Measurements from ENCODE around the gene GPX4.

The GPX4 gene

DNA sequence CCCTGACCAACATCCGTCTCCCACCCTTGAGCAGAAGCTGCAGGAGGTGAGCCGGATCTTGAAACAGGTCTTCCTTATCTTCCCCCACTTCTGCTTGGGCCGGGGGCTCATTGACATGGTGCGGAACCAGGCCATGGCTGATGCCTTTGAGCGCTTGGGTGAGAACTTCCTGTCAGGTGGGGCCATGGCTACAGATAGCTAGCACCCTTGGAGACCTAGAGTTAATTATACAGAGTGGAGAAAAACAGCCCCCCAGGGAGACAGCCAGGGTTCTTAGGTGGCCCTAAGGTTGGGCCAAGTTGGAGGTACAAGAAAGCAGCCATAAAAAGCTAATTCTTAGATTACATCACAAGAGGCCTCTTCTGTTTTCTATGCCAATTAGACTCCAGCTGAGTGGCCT, 45.7 kb upstream of the GPX4 start:
- in situ Hi-C loops (cut with HindIII; ENCODE audit: low sequenced_read_pairs) = no loop called here
- no peak for DNase-seq (ENCODE audit: low read depth, low spot score)

DNA sequence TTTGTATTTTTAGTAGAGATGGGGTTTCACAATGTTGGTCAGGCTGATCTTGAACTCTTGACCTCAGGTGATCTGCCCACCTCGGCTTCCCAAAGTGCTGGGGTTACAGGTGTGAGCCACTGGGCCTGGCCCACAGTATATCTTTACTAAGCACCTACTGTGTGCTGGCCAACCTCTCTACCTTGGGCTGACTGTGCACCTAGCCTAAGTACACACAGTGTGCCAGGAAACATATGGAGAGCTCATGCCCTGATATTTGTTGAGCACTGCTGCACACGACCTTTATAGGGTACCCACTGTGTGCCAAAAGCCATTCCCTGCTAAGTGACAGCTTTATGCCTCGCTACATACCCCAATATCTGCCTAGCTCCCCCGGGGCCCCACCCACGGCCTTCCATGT, 43.1 kb upstream of the GPX4 start:
- no peak overlapping the region for H3K4me3 ChIP-seq (ENCODE audit: low read depth, low read length)
- DNase-seq (ENCODE audit: low read depth, low spot score) = no peak
- TF ChIP-seq, protein P1, sequence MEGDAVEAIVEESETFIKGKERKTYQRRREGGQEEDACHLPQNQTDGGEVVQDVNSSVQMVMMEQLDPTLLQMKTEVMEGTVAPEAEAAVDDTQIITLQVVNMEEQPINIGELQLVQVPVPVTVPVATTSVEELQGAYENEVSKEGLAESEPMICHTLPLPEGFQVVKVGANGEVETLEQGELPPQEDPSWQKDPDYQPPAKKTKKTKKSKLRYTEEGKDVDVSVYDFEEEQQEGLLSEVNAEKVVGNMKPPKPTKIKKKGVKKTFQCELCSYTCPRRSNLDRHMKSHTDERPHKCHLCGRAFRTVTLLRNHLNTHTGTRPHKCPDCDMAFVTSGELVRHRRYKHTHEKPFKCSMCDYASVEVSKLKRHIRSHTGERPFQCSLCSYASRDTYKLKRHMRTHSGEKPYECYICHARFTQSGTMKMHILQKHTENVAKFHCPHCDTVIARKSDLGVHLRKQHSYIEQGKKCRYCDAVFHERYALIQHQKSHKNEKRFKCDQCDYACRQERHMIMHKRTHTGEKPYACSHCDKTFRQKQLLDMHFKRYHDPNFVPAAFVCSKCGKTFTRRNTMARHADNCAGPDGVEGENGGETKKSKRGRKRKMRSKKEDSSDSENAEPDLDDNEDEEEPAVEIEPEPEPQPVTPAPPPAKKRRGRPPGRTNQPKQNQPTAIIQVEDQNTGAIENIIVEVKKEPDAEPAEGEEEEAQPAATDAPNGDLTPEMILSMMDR (IDR thresholded peaks at IDR 0.05; ENCODE audit: low read depth, low read length) = no peak
- in situ Hi-C loops (cut with HindIII; ENCODE audit: low sequenced_read_pairs) = no loop called here

More for the DNA sequence above, 45.7 kb upstream of the GPX4 start:
- H3K4me3 ChIP-seq (ENCODE audit: low read depth, low read length) = no peak overlapping the region
- TF ChIP-seq, protein P1 (IDR thresholded peaks at IDR 0.05; ENCODE audit: low read depth, low read length) = no peak

DNA sequence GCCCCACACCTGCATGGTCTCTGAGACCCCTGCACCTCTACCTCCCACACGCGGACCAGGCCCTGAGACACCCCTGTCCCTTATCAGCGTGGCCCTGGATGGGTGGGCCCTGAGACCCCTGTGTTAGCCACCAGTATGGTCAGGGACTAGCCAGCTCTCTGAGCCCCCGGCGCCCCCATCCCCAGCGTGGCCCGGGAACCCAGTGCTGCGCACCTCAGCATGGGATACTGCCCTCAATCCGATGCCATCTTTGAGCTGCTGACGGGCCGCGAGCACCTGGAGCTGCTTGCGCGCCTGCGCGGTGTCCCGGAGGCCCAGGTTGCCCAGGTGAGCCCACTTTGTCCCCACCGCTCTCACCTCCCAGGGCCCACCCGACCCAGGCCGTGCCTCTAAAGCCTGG, 41.8 kb upstream of the GPX4 start:
- in situ Hi-C loops (cut with HindIII; ENCODE audit: low sequenced_read_pairs) = no loop called here
- H3K4me3 ChIP-seq (ENCODE audit: low read depth, low read length) = no peak overlapping the region
- TF ChIP-seq, protein P1 (IDR thresholded peaks at IDR 0.05; ENCODE audit: low read depth, low read length) = no peak
- no peak for DNase-seq (ENCODE audit: low read depth, low spot score)

DNA sequence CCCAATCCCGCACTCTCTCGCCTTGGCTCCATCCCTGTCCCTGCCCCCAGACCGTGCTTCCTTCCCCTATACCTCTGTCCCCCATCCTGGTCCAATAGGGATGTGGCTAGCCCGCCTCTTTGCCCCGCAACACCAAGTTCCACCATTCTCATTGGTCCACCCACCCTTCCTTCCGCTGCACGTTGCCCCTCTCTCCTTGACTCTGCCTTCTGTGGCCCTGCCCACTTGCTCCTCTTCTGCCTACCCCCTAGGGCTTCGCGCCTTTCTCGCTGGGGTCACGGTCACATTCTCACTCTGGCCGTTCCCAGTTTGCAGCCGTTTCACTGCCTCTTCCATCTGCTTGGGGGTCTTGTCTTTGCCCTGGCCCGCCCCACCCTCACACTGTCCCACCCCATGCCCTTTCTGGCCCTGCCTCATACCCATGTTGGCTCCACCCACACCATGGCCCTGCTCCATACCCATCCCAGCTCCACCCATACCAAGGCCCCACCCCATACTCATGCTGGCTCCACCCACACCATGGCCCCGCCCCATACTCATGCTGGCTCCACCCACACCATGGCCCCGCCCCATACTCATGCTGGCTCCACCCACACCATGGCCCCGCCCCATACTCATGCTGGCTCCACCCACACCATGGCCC, 41.3 kb upstream of the GPX4 start:
- in situ Hi-C loops (cut with HindIII; ENCODE audit: low sequenced_read_pairs) = no loop called here
- no peak for DNase-seq (ENCODE audit: low read depth, low spot score)
- H3K4me3 ChIP-seq (ENCODE audit: low read depth, low read length) = no peak overlapping the region
- TF ChIP-seq, protein P1 (IDR thresholded peaks at IDR 0.05; ENCODE audit: low read depth, low read length) = no peak

DNA sequence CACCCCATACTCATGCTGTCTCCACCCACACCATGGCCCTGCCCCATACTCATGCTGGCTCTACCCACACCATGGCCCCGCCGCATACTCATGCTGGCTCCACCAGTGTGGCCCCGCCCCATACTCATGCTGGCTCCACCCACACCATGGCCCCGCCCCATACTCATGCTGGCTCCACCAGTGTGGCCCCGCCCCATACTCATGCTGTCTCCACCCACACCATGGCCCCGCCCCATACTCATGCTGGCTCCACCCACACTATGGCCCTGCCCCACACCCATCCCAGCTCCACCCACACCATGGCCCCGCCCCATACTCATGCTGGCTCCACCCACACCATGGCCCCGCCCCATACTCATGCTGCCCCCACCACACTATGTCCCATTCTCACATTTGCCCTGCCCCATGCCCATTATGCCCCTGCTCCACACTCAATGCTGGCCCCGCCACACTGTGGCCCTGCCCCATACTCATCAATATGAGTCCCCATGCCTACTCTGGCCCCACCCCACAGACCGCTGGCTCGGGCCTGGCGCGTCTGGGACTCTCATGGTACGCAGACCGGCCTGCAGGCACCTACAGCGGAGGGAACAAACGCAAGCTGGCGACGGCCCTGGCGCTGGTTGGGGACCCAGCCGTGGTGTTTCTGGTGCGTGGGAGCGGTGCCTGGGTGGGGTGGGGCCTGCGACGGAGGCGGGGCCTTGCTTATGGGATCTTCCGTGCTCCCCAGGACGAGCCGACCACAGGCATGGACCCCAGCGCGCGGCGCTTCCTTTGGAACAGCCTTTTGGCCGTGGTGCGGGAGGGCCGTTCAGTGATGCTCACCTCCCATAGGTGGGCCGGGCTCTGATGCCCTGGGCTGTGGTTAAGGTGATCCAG, 40.5 kb upstream of the GPX4 start:
- DNase-seq (ENCODE audit: low read depth, low spot score) = no peak

DNA sequence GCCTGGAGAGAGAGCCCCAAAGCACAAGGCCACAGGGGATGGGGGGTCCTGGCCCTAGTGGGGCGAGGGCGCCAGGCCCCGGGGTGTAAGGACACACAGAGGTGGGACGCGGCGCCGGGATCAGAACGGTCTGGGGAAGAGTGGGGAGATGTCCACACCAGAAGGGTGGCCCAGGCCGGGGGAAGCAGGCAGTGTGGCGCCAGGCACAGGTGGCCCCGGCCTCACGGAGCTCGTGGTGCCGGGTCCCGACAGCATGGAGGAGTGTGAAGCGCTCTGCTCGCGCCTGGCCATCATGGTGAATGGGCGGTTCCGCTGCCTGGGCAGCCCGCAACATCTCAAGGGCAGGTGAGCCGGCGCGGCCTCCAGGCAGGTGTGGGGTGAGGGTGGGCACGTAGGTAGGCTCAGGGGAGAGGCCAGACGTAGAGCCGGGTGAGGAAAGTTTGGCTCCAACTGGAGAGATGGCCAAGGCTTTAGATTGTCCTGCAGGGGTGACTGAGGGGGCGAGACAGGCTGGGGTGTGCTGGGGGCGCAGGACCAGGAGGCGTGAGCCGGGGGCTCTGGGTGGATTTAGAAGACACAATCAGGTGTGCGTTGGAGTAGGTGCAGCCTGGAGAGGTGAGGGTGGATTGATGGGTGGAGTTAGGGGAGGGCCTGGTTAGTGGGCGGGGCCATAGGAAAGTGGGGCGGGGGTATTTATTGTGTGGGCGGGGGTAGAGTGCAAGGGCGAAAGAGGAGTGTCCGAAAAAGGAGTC, 39.7 kb upstream of the GPX4 start:
- in situ Hi-C loops (cut with HindIII; ENCODE audit: low sequenced_read_pairs) = no loop called here
- no peak for DNase-seq (ENCODE audit: low read depth, low spot score)
- TF ChIP-seq, protein P1 (IDR thresholded peaks at IDR 0.05; ENCODE audit: low read depth, low read length) = no peak
- no peak overlapping the region for H3K4me3 ChIP-seq (ENCODE audit: low read depth, low read length)

More for the DNA sequence above, 40.5 kb upstream of the GPX4 start:
- no peak overlapping the region for H3K4me3 ChIP-seq (ENCODE audit: low read depth, low read length)
- TF ChIP-seq, protein P1 (IDR thresholded peaks at IDR 0.05; ENCODE audit: low read depth, low read length) = no peak
- in situ Hi-C loops (cut with HindIII; ENCODE audit: low sequenced_read_pairs) = no loop called here
